ENCODE results near the gene DSCAML1. TPM values are rescaled to one million over a fixed set of nuclear protein-coding genes. Genes with fewer than 3 reads are reported as not detected.

Gene DSCAML1
- total and polyA plus RNA-seq, 9 of the 15 experiments (the other 6 are each of a cell fraction or from before 2014, with no cell fraction given): not detected

DNA sequence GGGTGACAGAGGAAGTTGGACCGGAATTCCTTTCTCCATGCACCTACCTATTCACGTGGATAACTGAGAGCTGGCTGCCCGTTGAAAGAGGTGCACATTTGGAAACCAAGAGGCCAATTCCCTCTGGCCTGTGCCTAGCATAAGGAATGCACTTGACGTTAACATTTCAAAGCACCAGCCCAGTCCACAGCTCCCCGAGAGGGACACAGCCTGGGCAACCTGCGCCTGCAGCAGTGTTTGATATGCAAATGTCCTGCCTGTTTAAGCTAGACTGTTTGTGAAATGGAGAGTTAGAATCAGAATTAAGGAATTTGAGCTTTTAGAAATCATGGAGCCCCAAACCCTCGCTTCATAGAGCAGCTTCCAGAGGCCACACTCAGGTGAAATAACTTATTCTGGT lies 126.1 kb downstream of the DSCAML1 start (continued):
- no peak for TF ChIP-seq E2F3 (CRISPR knock-in tag; IDR thresholded peaks at IDR 0.05)
- TF ChIP-seq ZC3H11A (IDR thresholded peaks at IDR 0.05; ENCODE audit: low read depth, low read length): no peak

DNA sequence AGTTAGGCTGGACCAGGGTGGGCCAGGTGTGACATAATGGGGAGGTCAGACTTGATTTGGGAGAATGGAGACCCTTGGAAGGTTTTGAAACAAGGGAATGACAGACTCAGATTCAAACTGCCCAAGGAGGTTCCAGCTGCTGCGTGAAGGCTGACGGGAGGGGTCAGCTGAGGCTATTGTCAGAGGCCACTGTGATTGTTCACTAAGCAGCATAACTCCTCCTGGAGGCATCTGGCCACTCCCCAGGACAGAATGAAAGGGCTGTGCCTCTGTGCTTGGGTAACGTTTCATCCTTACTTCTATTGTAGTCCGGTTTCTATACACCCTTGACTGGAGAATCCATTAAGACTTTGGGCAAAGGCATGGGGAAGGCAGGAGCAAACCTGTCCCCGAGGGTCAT lies 126.6 kb downstream of the DSCAML1 start:
- Histone ChIP-seq H3K4me2 (ENCODE audit: insufficient read depth, low read length) (no peak overlapping the region), H3K36me3 (ENCODE audit: control insufficient read depth, insufficient read depth, low read length) (no peaks in the 10 kb centered on the region), H3K79me2 (ENCODE audit: control insufficient read depth, insufficient read depth, low read length) (no peaks in the 10 kb centered on the region), H3K27ac (ENCODE audit: extremely low read depth, low read depth, low read length) (no peak overlapping the region), H4K20me1 (replicated peaks; ENCODE audit: control insufficient read depth, insufficient read depth, low read length) (peaks cover 4% of the 10 kb centered on the region), H2AFZ (ENCODE audit: low read depth, low read length) (no peak overlapping the region), H3K9ac (ENCODE audit: insufficient read depth in 1 of 2, low read depth in 2 of 2, low read length in 2 of 2) (no peak overlapping the region), H3K9me1 (ENCODE audit: control insufficient read depth, insufficient read depth, low read length) (no peaks in the 10 kb centered on the region), H3K27me3 (ENCODE audit: control insufficient read depth in 2 of 2, insufficient read depth in 2 of 2, low read length in 2 of 2) (peaks cover 27 to 80% of the 10 kb centered on the region in 2 experiments), H3K4me3 (no peak overlapping the region), H3K9me3 (replicated peaks; ENCODE audit: control insufficient read depth, insufficient read depth, low read depth, low read length) (no peaks in the 10 kb centered on the region), H3K4me1 (replicated peaks in 1 of 2; ENCODE audit: control insufficient read depth in 2 of 2, insufficient read depth in 2 of 2, low read length in 2 of 2) (no peaks in the 10 kb centered on the region)
- DNase-seq (ENCODE audit: extremely low read depth in 1 of 4, low spot score in 3 of 4) (no peak), FAIRE-seq (no peak), ATAC-seq (no peak)
- TF ChIP-seq GTF2F1 (IDR thresholded peaks at IDR 0.05; ENCODE audit: low read depth, low read length): no peak
- no peak for TF ChIP-seq NFE2L1 (tag; IDR thresholded peaks at IDR 0.05; ENCODE audit: borderline replicate concordance, low read depth)
- TF ChIP-seq MTA2 (IDR thresholded peaks at IDR 0.05; ENCODE audit: low read depth): no peak
- no peak for TF ChIP-seq ZNF57 (CRISPR knock-in tag; IDR thresholded peaks at IDR 0.05)
- no peak for TF ChIP-seq CHD1 (IDR thresholded peaks at IDR 0.05; ENCODE audit: low read length)
- no peak for TF ChIP-seq ZKSCAN3 (CRISPR knock-in tag; IDR thresholded peaks at IDR 0.05)
- no peak for TF ChIP-seq TSC22D4 (tag; IDR thresholded peaks at IDR 0.05)
- no peak for TF ChIP-seq TAF9B (IDR thresholded peaks at IDR 0.05; ENCODE audit: partially characterized antibody)
- TF ChIP-seq CREBBP (IDR thresholded peaks at IDR 0.05; ENCODE audit: low read depth, low read length): no peak
- no peak for TF ChIP-seq SMARCA5 (IDR thresholded peaks at IDR 0.05)
- TF ChIP-seq RBM14 (IDR thresholded peaks at IDR 0.05; ENCODE audit: borderline replicate concordance, insufficient read depth, low read depth, low read length): no peak
- ChIA-PET CTCF (ENCODE audit: low intra/inter-chr PET ratio) (no interaction called here), POLR2A (interaction anchor here (0.6 kb wide), 1 partner anchor 11 kb away, joined by 3 read pairs; no protein-coding TSS in a partner anchor)
- in situ Hi-C loops (cut with MboI) (no loop called here), intact Hi-C loops (cut with micrococcal nuclease) (no loop called here)
- BruUV-seq (replicated peaks): no TSS peak
- WGBS (ENCODE audit: insufficient coverage, low coverage, missing lambda C conversion rate): 1% methylated on average over 5 of the region's 5 CpGs

Data from K562 (cell line).